Erythroblast (primary cell): ENCODE results near the gene NAGK.
"Not testable (repeated sequence)": the region's sequence is repeated elsewhere in the genome, so short reads cannot be mapped to it uniquely, and the experiment has no call there.

Source experiments
- GATA1 ChIP-seq: IDR thresholded peaks from 2 replicates; pipeline ENCODE4 v1.6.1; 2011; ENCODE audit warnings: low read depth, mild to moderate bottlenecking, control low read depth, low read length, moderate library complexity
- POLR2A ChIP-seq: IDR thresholded peaks from 2 replicates; pipeline ENCODE4 v1.6.1; 2011; ENCODE audit warnings: mild to moderate bottlenecking, low read length

- TF ChIP-seq POLR2A, GATA1: not testable (repeated sequence)
These were observed 44.8 kb upstream of the NAGK start for GRCh38 chr2:71023553-71024243.
